WTC11 (cell line): ENCODE results near the gene ZSCAN5C. TPM values are rescaled to one million over a fixed set of nuclear protein-coding genes. Genes with fewer than 3 reads are reported as not detected.

Source experiments
- ATAC-seq: fragments of 200-7000 bp; cut with Tn5 transposase; 2 replicates; pipeline ENCODE4 v1.10.0; 2021; ENCODE audit warnings: mild to moderate bottlenecking, moderate library complexity
- CTCF ChIA-PET: fragments of 300-600 bp; sonication (Branson Sonifier 250); formaldehyde crosslinking; loops from one replicate; lab custom pipeline; 2021; ENCODE audit warnings: antibody characterized with exemption; lab: Charles Lee
- POLR2A ChIA-PET: fragments of 350-600 bp; sonication (Branson Sonifier 250); formaldehyde crosslinking; loops from one replicate; lab custom pipeline; 2021; ENCODE audit warnings: antibody characterized with exemption; lab: Charles Lee
- DNase-seq: peaks from one replicate; pipeline ENCODE4 v3.0.0; 2021; ENCODE audit warnings: low spot score
- H3K27ac Mint-ChIP-seq: 2 replicates; pipeline ENCODE4 v1.8.0; 2021; ENCODE audit warnings: mixed read lengths
- H3K27me3 Mint-ChIP-seq: 2 replicates; pipeline ENCODE4 v1.8.0; 2021; ENCODE audit warnings: low read depth, mild to moderate bottlenecking, moderate library complexity, mixed read lengths
- H3K36me3 Mint-ChIP-seq: 2 replicates; pipeline ENCODE4 v1.8.0; 2021; ENCODE audit warnings: mixed read lengths
- H3K4me1 Mint-ChIP-seq: 2 replicates; pipeline ENCODE4 v1.8.0; 2022; ENCODE audit warnings: mixed read lengths
- H3K4me3 Mint-ChIP-seq: 2 replicates; pipeline ENCODE4 v1.8.0; 2021; ENCODE audit warnings: mild to moderate bottlenecking, moderate library complexity, mixed read lengths
- H3K9me3 Mint-ChIP-seq: 2 replicates; pipeline ENCODE4 v1.8.0; 2021; ENCODE audit warnings: mixed read lengths
- AR ChIP-seq: fragments of 250-450 bp; sonication (Bioruptor Pico); IDR thresholded peaks from 2 replicates; pipeline ENCODE4 v1.9.0; 2021; ENCODE audit warnings: mild to moderate bottlenecking
- ATF2 ChIP-seq: sonication (generic); formaldehyde crosslinking; IDR thresholded peaks from 2 replicates; pipeline ENCODE4 v1.8.1; 2022; ENCODE audit warnings: low read depth, missing genetic modification reagents, borderline replicate concordance
- ATF6 ChIP-seq: sonication (generic); formaldehyde crosslinking; IDR thresholded peaks from 2 replicates; pipeline ENCODE4 v1.8.1; 2023; ENCODE audit warnings: mild to moderate bottlenecking, missing genetic modification reagents
- CDX4 ChIP-seq: fragments of 250-450 bp; sonication (Bioruptor Pico); IDR thresholded peaks from 2 replicates; pipeline ENCODE4 v1.9.0; 2021; ENCODE audit warnings: moderate library complexity, mild to moderate bottlenecking, inconsistent platforms, borderline replicate concordance
- E2F4 ChIP-seq: sonication (generic); formaldehyde crosslinking; IDR thresholded peaks from 2 replicates; pipeline ENCODE4 v1.8.1; 2022; ENCODE audit warnings: low read depth, mild to moderate bottlenecking, moderate library complexity, missing genetic modification reagents, borderline replicate concordance
- IRF2 ChIP-seq: sonication (generic); formaldehyde crosslinking; IDR thresholded peaks from 2 replicates; pipeline ENCODE4 v1.8.0; 2022; ENCODE audit warnings: low read depth, missing genetic modification reagents, borderline replicate concordance
- JAZF1 ChIP-seq: fragments of 250-450 bp; sonication (Bioruptor Pico); IDR thresholded peaks from 2 replicates; pipeline ENCODE4 v1.9.0; 2021; ENCODE audit warnings: moderate library complexity, mild to moderate bottlenecking, inconsistent platforms
- KAT7 ChIP-seq: sonication (generic); formaldehyde crosslinking; IDR thresholded peaks from 2 replicates; pipeline ENCODE4 v1.8.1; 2023; ENCODE audit warnings: missing genetic modification reagents, mild to moderate bottlenecking, borderline replicate concordance
- MXD4 ChIP-seq: fragments of 250-450 bp; sonication (Bioruptor Pico); IDR thresholded peaks from 2 replicates; pipeline ENCODE4 v1.8.0; 2021; ENCODE audit warnings: mild to moderate bottlenecking, moderate library complexity, borderline replicate concordance
- NFATC4 ChIP-seq: fragments of 250-450 bp; sonication (Bioruptor Pico); IDR thresholded peaks from 2 replicates; pipeline ENCODE4 v1.9.0; 2021; ENCODE audit warnings: mild to moderate bottlenecking
- NFYB ChIP-seq: sonication (generic); formaldehyde crosslinking; conservative IDR thresholded peaks from 2 replicates; pipeline ENCODE4 v1.8.0; 2022; ENCODE audit warnings: low read depth, missing genetic modification reagents
- SMAD3 ChIP-seq: sonication (generic); formaldehyde crosslinking; IDR thresholded peaks from 2 replicates; pipeline ENCODE4 v1.8.0; 2022; ENCODE audit warnings: missing genetic modification reagents, mild to moderate bottlenecking, borderline replicate concordance
- TP53 ChIP-seq: sonication (generic); formaldehyde crosslinking; IDR thresholded peaks from 2 replicates; pipeline ENCODE4 v1.8.1; 2023; ENCODE audit warnings: mild to moderate bottlenecking, missing genetic modification reagents
- USF1 ChIP-seq: sonication (generic); formaldehyde crosslinking; IDR thresholded peaks from 2 replicates; pipeline ENCODE4 v1.8.0; 2022; ENCODE audit warnings: mild to moderate bottlenecking, missing genetic modification reagents
- ZNF138 ChIP-seq: sonication (generic); formaldehyde crosslinking; conservative IDR thresholded peaks from 2 replicates; pipeline ENCODE4 v1.8.1; 2022; ENCODE audit warnings: mild to moderate bottlenecking, moderate library complexity, missing genetic modification reagents
- ZNF317 ChIP-seq: sonication (generic); formaldehyde crosslinking; IDR thresholded peaks from 2 replicates; pipeline ENCODE4 v1.8.1; 2023; ENCODE audit warnings: low read depth, mild to moderate bottlenecking, moderate library complexity, missing genetic modification reagents, borderline replicate concordance
- ZNF396 ChIP-seq: fragments of 250-450 bp; sonication (Bioruptor Pico); IDR thresholded peaks from 2 replicates; pipeline ENCODE4 v1.8.0; 2021; ENCODE audit warnings: mild to moderate bottlenecking, moderate library complexity, borderline replicate concordance
- ZNF532 ChIP-seq: fragments of 250-450 bp; sonication (Bioruptor Pico); IDR thresholded peaks from 2 replicates; pipeline ENCODE4 v1.9.0; 2021; ENCODE audit warnings: mild to moderate bottlenecking, borderline replicate concordance
- ZNF671 ChIP-seq: fragments of 250-450 bp; sonication (Bioruptor Pico); IDR thresholded peaks from 2 replicates; pipeline ENCODE4 v1.8.0; 2021; ENCODE audit warnings: mild to moderate bottlenecking
- total RNA-seq: library from RNA; stranded (reverse); gene quantifications from 3 replicates; pipeline ENCODE4 v1.2.3, GENCODE V29; 2021

ZSCAN5C gene
- total RNA-seq, 1 experiment from 2014 or later: not detected

GRCh38 chr19:56253737-56254136 lies 51.7 kb downstream of the ZSCAN5C start (continued):
- TF ChIP-seq AR (CRISPR knock-in tag) (no peak), ZNF532 (no peak), NFATC4 (CRISPR knock-in tag) (no peak), JAZF1 (no peak), ZNF671 (no peak), MXD4 (CRISPR knock-in tag) (no peak), TP53 (no peak)

- no peak overlapping the region for H3K27ac Mint-ChIP-seq
- CTCF ChIA-PET: interaction anchor here (3.0 kb wide), 1 partner anchor 51 kb away, joined by 7 read pairs; no protein-coding TSS in a partner anchor
- H3K36me3 Mint-ChIP-seq: no peaks in the 10 kb centered on the region
- ATAC-seq (no peak), DNase-seq (no peak)
- peaks cover 5% of the 10 kb centered on the region; the same call in 1 of the 2 replicates for H3K27me3 Mint-ChIP-seq
- H3K9me3 Mint-ChIP-seq: no peaks in the 10 kb centered on the region
- H3K4me1 Mint-ChIP-seq: no peaks in the 10 kb centered on the region
- no peak for TF ChIP-seq NFYB (CRISPR knock-in tag)
- TF ChIP-seq CDX4 (CRISPR knock-in tag): no peak
- no peak for TF ChIP-seq KAT7 (CRISPR knock-in tag)
- no peak for TF ChIP-seq SMAD3 (CRISPR knock-in tag)
- TF ChIP-seq ATF2 (CRISPR knock-in tag): no peak
- no peak for TF ChIP-seq ZNF138
- no peak for TF ChIP-seq ZNF317 (CRISPR knock-in tag)
- TF ChIP-seq E2F4 (CRISPR knock-in tag): no peak
- no peak for TF ChIP-seq IRF2 (CRISPR knock-in tag)
- no peak for TF ChIP-seq USF1 (CRISPR knock-in tag)
- no peak for TF ChIP-seq ZNF396 (CRISPR knock-in tag)
- TF ChIP-seq ATF6 (CRISPR knock-in tag): no peak
- TF ChIP-seq, all 79 proteins: peak for 0
- POLR2A ChIA-PET: no interaction called here
- H3K4me3 Mint-ChIP-seq: no peak overlapping the region
These were observed 56.2 kb downstream of the ZSCAN5C start for GRCh38 chr19:56258272-56258671.
